NCI-H774 (cell line): ENCODE measurements around the gene MUC13.

Experiments
- DNase-seq: peaks from one replicate; lab custom pipeline; 2025; lab: John Stamatoyannopoulos, UW

Gene MUC13

DNA sequence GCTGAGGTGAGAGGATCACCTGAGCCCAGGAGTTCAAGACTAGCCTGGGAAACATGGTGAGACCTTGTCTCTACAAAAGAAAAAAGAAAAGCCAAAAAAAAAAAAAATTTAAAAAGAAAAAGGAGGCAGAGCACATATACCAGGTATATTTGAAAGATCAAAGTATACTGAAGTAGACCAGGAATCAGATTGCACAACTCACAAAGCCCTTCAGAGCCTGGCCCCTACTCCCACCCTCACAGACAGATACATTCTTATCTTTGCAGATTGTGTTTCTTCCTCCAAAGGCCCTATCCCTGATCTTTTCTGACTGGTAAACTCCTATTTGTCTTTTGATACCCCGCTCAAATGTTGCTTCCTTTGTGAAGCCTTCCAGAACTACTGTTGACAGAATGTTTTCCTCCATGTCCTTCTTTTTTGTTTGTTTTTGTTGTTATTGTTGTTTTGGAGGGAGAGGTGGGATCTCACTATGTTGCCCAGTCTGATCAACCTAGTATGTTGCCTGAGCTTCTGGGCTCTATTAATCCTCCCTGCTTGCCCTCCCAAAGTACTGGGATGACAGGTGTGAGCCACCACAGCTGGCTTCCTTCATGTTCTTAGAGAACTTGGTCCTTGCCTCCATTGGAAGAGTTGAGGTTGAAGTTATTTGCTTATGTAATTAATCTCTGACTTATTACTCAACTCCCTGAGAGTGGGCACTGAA lies 37.6 kb downstream of the MUC13 start:
- DNase-seq: no peak

- DNase-seq: no peak
These were observed 38.8 kb downstream of the MUC13 start for GRCh38 chr3:124895756-124896155.

- no peak for DNase-seq
These were observed 41.0 kb downstream of the MUC13 start for GRCh38 chr3:124893526-124893925.

DNA sequence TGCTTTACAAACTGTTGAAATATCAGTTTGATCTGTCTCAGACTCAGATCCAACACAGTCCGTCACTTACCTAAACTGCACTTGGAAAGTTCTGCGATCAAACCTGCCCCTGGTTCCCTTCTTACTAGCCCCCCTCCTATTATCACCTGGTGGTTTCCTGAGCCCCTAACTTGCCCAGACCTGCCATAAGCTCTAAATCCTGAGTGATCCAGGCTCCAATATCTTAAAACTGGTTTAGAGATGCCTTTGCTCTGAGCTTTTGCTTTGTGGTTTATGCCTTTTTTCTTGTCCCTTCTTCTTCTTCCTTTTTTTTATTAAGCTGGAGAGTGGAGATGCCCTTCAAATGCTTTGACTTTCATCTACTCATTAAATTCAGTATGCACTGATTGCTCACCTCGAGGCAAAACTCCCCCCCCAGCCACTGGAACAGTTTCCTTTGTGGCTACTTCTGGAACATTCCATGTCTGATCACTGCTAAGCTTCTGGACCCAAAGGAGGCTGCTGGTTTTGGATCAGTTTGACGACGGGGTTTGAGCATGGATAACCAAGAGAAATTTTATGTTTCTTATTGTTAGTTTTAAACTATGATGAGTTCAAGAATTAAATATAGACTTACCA lies 43.9 kb downstream of the MUC13 start:
- no peak for DNase-seq

DNA sequence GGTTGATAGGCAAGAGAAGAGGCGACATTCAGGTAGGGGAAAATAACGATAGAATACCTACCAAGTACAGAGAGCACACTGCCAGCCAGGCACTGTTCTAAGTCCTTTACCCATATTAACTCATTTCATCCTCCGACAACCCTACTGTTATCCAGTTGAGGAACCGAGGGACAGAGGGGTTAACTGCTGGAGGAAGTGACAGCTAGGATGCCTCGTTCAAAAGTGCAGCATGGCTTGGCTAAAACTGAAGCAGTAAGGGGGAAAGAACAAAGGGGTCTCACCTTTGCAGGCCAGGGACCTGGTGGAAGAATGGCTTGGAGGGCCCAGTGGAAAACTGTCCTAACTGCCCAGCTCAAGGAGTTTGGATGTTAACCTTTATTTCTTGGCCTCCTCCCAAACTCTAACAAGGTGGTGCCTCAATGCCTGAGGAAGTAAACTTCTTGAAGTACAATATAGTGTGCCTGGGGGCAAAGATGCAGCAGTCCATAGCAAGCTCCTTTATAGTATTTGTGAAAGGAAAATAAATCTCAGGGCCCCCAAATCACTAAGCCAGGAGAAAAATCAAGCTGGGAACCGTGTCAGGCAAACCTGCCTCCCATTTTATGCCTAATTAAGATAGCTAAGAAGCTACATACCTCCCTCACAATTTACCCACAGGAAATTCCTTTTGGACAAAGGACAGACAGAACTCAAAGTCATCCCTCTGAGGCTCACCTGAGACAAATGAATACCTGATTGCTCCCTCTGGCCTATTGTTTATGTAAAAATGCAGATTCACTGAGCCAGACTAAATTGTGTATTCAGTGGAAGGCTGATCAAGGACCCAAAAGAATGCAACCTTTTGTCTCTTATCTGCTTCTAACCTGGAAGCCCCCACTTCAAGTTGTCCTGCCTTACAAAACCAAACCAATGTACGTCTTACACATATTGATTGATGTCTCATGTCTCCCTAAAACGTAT lies 45.8 kb downstream of the MUC13 start:
- no peak for DNase-seq

- no peak for DNase-seq
These were observed 46.6 kb downstream of the MUC13 start for GRCh38 chr3:124887932-124888298.

- no peak for DNase-seq
These were observed 47.2 kb downstream of the MUC13 start, which contains the start of gene ITGB5 for GRCh38 chr3:124887177-124887931. ITGB5 (minus strand) TSS chr3:124887365; CDS start chr3:124887000, 365 bp downstream.

- DNase-seq: no peak
These were observed 48.1 kb downstream of the MUC13 start for GRCh38 chr3:124886168-124887056.

DNA sequence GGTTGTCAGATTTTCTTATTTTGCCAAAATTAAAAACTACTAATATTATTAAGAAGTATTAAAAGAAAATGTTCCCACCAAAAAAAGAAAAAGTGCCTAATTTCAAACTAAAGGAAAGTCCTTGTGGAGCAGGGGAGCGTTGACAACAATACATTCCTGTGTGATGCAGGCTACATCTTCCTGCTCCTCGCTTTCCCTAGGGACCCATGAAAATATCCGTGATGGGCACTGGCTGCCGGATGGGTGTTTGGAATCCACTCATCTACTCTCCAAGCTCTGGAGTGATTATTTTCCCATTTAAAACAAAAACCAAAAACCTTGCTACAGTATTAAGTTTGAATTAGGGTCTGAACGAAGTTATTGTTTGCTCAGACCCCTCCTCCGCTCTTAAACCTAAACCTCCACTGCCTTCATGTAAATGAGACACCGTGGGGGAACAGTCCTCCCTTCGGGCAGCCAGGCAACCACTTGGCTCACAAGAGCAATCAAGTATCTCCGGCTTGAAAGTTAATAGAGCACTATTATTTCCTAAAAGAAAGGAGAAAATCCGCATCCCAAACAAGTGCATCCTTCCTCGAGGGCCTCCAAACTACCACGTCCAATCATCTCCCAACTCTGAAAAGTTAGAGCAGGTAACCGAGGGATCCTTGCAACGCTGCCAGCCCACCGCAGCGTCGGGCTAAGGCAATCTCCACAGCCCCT lies 48.9 kb downstream of the MUC13 start:
- DNase-seq: no peak

DNA sequence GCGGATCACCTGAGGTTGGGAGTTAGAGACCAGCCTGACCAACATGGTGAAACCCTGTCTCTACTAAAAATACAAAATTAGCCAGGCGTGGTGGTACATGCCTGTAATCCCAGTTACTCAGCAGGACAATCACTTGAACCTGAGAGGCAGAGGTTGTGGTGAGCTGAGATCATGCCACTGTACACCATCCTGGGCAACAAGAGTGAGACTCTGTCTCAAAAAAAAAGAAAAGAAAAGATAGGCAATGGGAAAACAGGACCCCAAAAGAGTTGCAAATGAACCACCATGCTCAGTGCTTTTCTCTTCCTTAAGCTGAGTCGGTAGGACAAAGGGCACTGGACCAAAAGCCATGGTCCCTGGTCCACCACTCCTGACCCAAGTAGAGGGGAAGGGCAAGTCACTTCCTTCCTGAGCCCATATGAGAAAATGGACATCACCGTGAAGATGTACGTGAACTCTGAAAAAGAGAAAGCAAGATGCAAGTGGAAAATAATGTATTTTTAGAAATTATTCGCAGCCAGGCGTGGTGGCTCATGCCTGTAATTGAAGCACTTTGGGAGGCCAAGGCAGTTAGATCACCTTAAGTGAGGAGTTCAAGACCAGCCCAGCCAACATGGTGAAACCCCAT lies 50.0 kb downstream of the MUC13 start:
- DNase-seq: no peak

DNA sequence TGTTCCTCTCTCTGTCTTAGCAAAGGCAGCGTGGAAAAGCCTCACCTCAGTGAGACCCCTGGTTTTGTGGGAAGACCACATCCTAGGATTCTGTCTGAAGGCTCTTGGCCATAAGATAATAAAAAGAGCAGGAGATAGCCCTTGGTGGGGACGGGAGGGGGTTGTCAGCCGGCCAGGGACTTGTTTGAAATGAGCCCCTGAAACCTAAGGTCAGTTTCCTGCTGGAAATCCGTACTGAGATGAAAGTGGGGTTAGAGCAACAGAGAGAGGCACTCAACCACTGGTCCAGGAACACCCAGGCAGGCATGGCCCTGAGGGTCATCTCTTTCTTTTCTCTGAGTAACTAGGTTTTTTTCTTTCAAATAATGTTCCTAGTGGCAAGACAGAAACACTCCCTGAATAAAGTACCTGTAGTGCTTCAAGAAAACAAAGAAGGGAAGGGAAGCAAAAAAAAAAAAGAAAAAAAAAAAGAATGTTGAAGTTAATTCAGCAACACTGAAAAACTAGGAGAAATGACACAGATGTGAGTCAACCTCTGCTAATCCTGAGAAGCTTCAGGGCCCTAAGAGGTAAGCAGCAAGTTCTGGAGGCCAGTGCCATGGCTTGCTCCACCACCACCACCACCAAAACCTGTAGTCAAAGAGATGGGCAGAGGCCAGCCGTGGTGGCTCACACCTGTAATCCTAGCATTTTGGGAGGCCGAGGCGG lies 50.6 kb downstream of the MUC13 start:
- no peak for DNase-seq

GRCh38 chr3:124882816-124883747 lies 51.5 kb downstream of the MUC13 start:
- DNase-seq: no peak

DNA sequence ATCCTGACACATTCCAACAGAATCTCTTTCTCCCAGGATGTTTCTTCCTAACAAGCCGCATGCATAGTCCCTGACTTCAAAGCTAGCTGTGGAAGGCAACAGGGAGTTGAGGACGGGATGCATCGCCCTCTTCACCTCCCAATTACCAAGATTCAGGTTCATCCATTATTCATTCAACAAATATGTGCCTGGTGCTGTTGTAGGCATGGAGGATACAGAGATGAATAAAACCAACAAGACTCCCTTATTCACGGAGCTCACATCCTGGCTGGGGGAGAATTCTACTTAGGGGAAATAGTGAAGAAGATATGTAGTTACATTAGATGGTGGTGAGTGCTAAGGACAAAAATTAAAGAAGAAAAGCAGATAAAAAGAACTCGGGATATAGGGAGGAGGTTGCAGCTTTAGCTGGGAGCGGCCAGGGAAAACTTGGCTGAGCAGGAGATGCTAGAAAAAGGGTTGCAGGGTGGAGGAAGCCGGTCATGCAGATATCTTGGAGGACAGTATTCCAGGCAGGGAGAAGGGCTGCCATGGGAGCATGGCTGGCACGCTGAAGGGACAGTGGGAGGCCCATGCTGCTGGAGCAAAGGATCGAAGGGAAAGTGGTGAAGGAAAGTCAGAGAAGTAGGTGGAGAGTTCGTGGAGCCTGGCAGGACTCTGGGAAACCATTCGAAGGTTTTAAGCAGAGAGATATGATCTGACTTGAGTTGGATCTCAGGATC lies 52.4 kb downstream of the MUC13 start:
- DNase-seq: no peak

DNA sequence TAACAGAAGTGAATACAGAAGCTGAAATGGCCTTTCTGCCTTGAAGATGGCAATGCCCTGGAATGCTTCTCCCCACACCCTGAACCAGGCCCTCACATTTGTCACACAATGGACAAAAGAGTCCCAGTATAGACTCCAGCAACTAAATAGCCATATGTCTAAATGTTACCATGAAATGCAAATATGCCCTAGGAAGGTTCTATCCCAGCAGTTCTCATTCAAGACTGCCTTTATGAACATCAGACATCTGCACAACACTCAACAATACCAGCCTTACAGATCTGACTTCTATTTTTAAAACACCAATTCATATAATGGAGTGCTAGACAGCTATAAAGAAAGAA lies 55.2 kb downstream of the MUC13 start:
- no peak for DNase-seq

DNA sequence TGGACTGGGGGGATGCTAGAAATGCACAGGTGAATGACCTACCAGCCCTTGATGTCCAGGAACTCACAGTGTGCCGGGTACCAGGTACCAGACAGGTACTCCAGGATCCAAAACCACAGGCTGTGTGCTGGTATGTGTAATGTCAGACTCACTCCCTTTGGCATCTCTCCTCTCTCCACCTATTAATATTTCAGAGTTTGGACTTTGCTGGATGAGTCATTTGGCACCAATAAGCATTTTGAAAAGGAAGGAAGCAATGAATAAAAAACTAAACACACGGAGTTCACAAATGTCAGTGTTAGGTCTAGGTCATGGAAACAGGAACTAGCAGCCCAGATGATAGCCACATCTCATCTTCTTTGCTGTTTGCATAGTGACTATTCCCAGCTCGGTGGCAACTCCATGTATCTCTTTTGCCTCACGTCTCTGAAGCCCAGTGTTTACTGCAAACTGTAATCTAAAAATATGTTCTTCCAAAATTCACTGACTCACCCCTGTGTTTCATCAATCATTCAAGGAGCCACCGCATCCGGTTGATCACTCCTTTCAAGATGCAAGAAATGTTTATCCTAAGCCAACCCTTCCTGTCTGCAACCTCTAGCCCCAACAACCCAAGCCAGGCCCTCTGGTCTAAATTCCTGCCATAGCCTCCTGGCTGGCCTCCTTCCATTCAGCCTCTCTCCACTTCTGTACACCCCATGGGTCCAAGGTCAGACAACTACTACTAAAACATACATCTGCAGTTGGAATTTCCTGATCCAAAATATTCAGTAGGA lies 55.8 kb downstream of the MUC13 start:
- DNase-seq: no peak

DNA sequence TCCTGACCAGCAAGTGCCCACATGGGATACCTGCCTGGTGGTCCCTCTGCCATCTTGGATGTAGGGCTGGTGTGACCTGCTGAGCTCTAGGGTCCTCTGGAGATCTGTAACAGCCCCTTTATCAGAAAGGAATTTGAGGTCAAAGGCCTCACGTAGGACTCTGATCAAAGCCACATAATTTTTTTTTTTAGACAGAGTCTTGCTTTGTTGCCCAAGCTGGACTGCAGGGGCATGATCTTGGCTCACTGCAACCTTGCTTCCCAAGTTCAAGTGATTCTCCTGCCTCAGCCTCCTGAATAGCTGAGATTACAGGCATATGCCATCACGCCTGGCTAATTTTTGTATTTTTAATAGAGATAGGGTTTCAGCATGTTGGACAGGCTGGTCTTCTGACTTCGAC lies 56.9 kb downstream of the MUC13 start:
- no peak for DNase-seq

GRCh38 chr3:124876401-124876878 lies 58.1 kb downstream of the MUC13 start:
- DNase-seq: no peak
